HCT116 (cell line): ENCODE data around the gene TAF1C. TPM values are rescaled to one million over a fixed set of nuclear protein-coding genes. Genes with fewer than 3 reads are reported as not detected.

Experiments used
- ATAC-seq: fragments of 200-7000 bp; cut with Tn5 transposase; 2 replicates; pipeline ENCODE4 v1.9.1; 2020; ENCODE audit warnings: mild to moderate bottlenecking, moderate library complexity
- BruUV-seq: library from RNA; stranded (reverse); fragments of 400-500 nt; replicated peaks from 2 replicates; lab custom pipeline; 2021; lab: Mats Ljungman, UMichigan
- CTCF ChIA-PET: fragments of 300-600 bp; sonication (Branson Sonifier 250); formaldehyde crosslinking; loops from one replicate; lab custom pipeline; 2021; ENCODE audit warnings: antibody characterized with exemption; lab: Charles Lee
- POLR2A ChIA-PET: fragments of 300-600, 350-600 bp; sonication (Branson Sonifier 250); formaldehyde crosslinking; loops from one replicate; lab custom pipeline; 2021; ENCODE audit warnings: antibody characterized with exemption; lab: Charles Lee
- RAD21 ChIA-PET, 2 experiments: fragments of 300-600 bp; sonication (Branson Sonifier 250); formaldehyde crosslinking; loops; one replicate each; lab custom pipeline; 2023; ENCODE audit warnings: low total read pairs in 2 of 2; ENCODE audit not compliant: uncharacterized antibody in 2 of 2, unreplicated experiment in 2 of 2, low non-redundant PET in 1 of 2; lab: Charles Lee
- DNase-seq: peaks from one replicate; pipeline ENCODE4 v3.0.0-alpha.2; 2010; ENCODE audit warnings: low read depth, low spot score
- H2AFZ ChIP-seq: fragments of 200-600 bp; shearing (Covaris generic), sonication (generic); 2 replicates; pipeline ENCODE4 v1.6.1; 2017; ENCODE audit warnings: low read depth, mixed run types, mixed read lengths, antibody characterized with exemption, low read length; ENCODE audit not compliant: poor library complexity, severe bottlenecking
- H3K27ac ChIP-seq: 2 replicates; pipeline ENCODE4 v1.5.1; 2012; ENCODE audit warnings: low read depth, low read length
- H3K27me3 ChIP-seq: fragments of 200-600 bp; sonication (generic); 2 replicates; pipeline ENCODE4 v1.6.1; 2016; ENCODE audit warnings: mixed run types, low read length, mixed read lengths; ENCODE audit not compliant: insufficient read depth
- H3K36me3 ChIP-seq, 2 experiments: fragments of 200-500 bp in 1 of 2; fragments of 200-600 bp in 1 of 2; sonication (Bioruptor generic) in 1 of 2; sonication (generic) in 1 of 2; 2 replicates each; pipeline versions ENCODE4 v1.5.1 to v1.6.1; 2014 to 2016; ENCODE audit warnings: low read length in 2 of 2, inconsistent platforms in 1 of 2, mixed read lengths in 1 of 2, mixed run types in 1 of 2; ENCODE audit not compliant: insufficient read depth in 2 of 2, control insufficient read depth in 1 of 2
- H3K4me1 ChIP-seq, 2 experiments: fragments of 200-600 bp in 1 of 2; sonication (generic) in 1 of 2; 2 replicates each; pipeline versions ENCODE4 v1.5.1 to v1.6.1; 2012 to 2017; ENCODE audit warnings: low read length in 2 of 2, inconsistent platforms in 1 of 2, mild to moderate bottlenecking in 1 of 2, mixed read lengths in 1 of 2, mixed run types in 1 of 2, moderate library complexity in 1 of 2; ENCODE audit not compliant: insufficient read depth in 2 of 2, control insufficient read depth in 1 of 2
- H3K4me2 ChIP-seq: fragments of 200-600 bp; sonication (generic); 2 replicates; pipeline ENCODE4 v1.6.1; 2017; ENCODE audit warnings: mixed run types, low read length, mixed read lengths
- H3K4me3 ChIP-seq, 2 experiments: fragments of 200-600 bp in 1 of 2; sonication (generic) in 1 of 2; replicated peaks in 1 of 2; 2 replicates each; pipeline ENCODE4 v1.5.1; 2011 to 2016; ENCODE audit warnings: low read length in 2 of 2, control low read depth in 1 of 2, low read depth in 1 of 2, mild to moderate bottlenecking in 1 of 2, mixed read lengths in 1 of 2, mixed run types in 1 of 2
- H3K79me2 ChIP-seq: fragments of 200-600 bp; sonication (generic); 2 replicates; pipeline ENCODE4 v1.6.1; 2017; ENCODE audit warnings: mild to moderate bottlenecking, mixed run types, low read length, moderate library complexity, mixed read lengths; ENCODE audit not compliant: insufficient read depth
- H3K9ac ChIP-seq: fragments of 200-600 bp; sonication (generic); 2 replicates; pipeline ENCODE4 v1.6.1; 2016; ENCODE audit warnings: low read length, mixed read lengths
- H3K9me2 ChIP-seq: fragments of 200-600 bp; sonication (generic), shearing (Covaris generic); 2 replicates; pipeline ENCODE4 v1.6.1; 2017; ENCODE audit warnings: mixed run types, mild to moderate bottlenecking, moderate library complexity; ENCODE audit not compliant: insufficient read depth
- H3K9me3 ChIP-seq, 2 experiments: fragments of 200-500 bp in 1 of 2; fragments of 200-600 bp in 1 of 2; sonication (Bioruptor generic) in 1 of 2; sonication (generic) in 1 of 2; 2 replicates each; pipeline ENCODE4 v1.6.1; 2014 to 2017; ENCODE audit warnings: low read length in 2 of 2, mixed read lengths in 2 of 2, inconsistent platforms in 1 of 2, low read depth in 1 of 2, mild to moderate bottlenecking in 1 of 2, mixed run types in 1 of 2, moderate library complexity in 1 of 2; ENCODE audit not compliant: control insufficient read depth in 1 of 2, insufficient read depth in 1 of 2
- H4K20me1 ChIP-seq: fragments of 200-600 bp; sonication (generic), shearing (Covaris generic); 2 replicates; pipeline ENCODE4 v1.6.1; 2017; ENCODE audit warnings: mixed run types, mild to moderate bottlenecking, moderate library complexity; ENCODE audit not compliant: insufficient read depth
- CEBPB ChIP-seq: IDR thresholded peaks from 2 replicates; pipeline ENCODE4 v1.6.1; 2012; ENCODE audit warnings: low read depth
- ELF1 ChIP-seq: IDR thresholded peaks from 2 replicates; pipeline ENCODE4 v1.6.1; 2012; ENCODE audit warnings: low read depth, borderline replicate concordance
- REST ChIP-seq: IDR thresholded peaks from 2 replicates; pipeline ENCODE4 v1.6.1; 2012; ENCODE audit warnings: low read depth
- SRF ChIP-seq: IDR thresholded peaks from 2 replicates; pipeline ENCODE4 v1.6.1; 2012; ENCODE audit warnings: low read depth
- ZBTB33 ChIP-seq: IDR thresholded peaks from 2 replicates; pipeline ENCODE4 v1.6.1; 2011; ENCODE audit warnings: mild to moderate bottlenecking, low read length, moderate library complexity; ENCODE audit not compliant: insufficient replicate concordance; ENCODE audit errors: extremely low read depth
- intact Hi-C: fragments of 100-400 bp; cut with micrococcal nuclease; formaldehyde crosslinking; loops from 2 replicates; pipeline ENCODE4 v1.10.0; 2022
- total RNA-seq: library from RNA; stranded (reverse); gene quantifications from one replicate; pipeline ENCODE4 v1.2.1, GENCODE V29; 2021; ENCODE audit not compliant: unreplicated experiment

The TAF1C gene
- total RNA-seq, 1 experiment from 2014 or later: 76.3 TPM

GRCh38 chr16:84232969-84233368 is 46.1 kb upstream of the TAF1C start:
- peaks cover 20% of the 10 kb centered on the region; the same call in 1 of the 2 replicates for H3K27me3 ChIP-seq
- H3K4me2 ChIP-seq: no peak overlapping the region
- no peaks in the 10 kb centered on the region for H3K36me3 ChIP-seq
- H3K4me3 ChIP-seq: no peak overlapping the region
- H4K20me1 ChIP-seq: no peaks in the 10 kb centered on the region
- H3K9ac ChIP-seq: no peak overlapping the region
- no peak overlapping the region for H2AFZ ChIP-seq
- DNase-seq (no peak), ATAC-seq (no peak)
- no peak overlapping the region for H3K27ac ChIP-seq
- ChIA-PET RAD21 (no interaction called here), CTCF (no interaction called here), POLR2A (no interaction called here)
- no peaks in the 10 kb centered on the region for H3K9me2 ChIP-seq
- TF ChIP-seq CEBPB (no peak), SRF (no peak), ZBTB33 (no peak), REST (no peak), ELF1 (no peak)
- BruUV-seq: no TSS peak
- intact Hi-C loops: no loop called here
- no peaks in the 10 kb centered on the region for H3K79me2 ChIP-seq
- no peaks in the 10 kb centered on the region for H3K9me3 ChIP-seq
- peaks cover 12 to 20% of the 10 kb centered on the region in 2 experiments for H3K4me1 ChIP-seq
